HL-60 (cell line): ENCODE measurements around the gene AASDH.

Experiments
- TF ChIP-seq, protein P1 (sequence below): IDR thresholded peaks from one replicate; pipeline ENCODE4 v1.5.1; 2011; ENCODE audit warnings: low read length, control low read depth, inconsistent platforms; ENCODE audit not compliant: insufficient read depth
- TF ChIP-seq, protein P2 (sequence below): IDR thresholded peaks from 2 replicates; pipeline ENCODE4 v1.6.1; 2012; ENCODE audit warnings: low read depth; ENCODE audit not compliant: insufficient replicate concordance

DNA sequence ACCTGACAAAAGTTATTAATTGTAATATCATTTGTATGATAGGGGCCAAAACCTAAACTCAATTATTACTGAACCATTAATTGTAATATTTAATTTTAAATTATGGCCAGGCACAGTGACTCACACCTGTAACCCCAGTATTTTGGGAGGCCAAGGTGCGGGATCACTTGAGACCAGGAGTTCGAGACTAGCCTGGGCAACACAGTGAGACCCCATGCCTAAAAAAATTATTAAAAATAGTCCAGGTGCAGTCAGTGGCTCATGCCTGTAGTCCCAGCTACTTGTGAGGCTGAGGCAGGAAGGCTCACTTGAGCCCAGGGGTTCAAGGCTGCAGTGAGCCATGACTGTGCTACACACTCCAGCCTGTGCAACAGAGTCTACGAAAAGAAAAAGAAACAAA is 30.1 kb upstream of the AASDH start:
- TF ChIP-seq, protein P1, sequence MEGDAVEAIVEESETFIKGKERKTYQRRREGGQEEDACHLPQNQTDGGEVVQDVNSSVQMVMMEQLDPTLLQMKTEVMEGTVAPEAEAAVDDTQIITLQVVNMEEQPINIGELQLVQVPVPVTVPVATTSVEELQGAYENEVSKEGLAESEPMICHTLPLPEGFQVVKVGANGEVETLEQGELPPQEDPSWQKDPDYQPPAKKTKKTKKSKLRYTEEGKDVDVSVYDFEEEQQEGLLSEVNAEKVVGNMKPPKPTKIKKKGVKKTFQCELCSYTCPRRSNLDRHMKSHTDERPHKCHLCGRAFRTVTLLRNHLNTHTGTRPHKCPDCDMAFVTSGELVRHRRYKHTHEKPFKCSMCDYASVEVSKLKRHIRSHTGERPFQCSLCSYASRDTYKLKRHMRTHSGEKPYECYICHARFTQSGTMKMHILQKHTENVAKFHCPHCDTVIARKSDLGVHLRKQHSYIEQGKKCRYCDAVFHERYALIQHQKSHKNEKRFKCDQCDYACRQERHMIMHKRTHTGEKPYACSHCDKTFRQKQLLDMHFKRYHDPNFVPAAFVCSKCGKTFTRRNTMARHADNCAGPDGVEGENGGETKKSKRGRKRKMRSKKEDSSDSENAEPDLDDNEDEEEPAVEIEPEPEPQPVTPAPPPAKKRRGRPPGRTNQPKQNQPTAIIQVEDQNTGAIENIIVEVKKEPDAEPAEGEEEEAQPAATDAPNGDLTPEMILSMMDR, result no peak
- TF ChIP-seq, protein P2, sequence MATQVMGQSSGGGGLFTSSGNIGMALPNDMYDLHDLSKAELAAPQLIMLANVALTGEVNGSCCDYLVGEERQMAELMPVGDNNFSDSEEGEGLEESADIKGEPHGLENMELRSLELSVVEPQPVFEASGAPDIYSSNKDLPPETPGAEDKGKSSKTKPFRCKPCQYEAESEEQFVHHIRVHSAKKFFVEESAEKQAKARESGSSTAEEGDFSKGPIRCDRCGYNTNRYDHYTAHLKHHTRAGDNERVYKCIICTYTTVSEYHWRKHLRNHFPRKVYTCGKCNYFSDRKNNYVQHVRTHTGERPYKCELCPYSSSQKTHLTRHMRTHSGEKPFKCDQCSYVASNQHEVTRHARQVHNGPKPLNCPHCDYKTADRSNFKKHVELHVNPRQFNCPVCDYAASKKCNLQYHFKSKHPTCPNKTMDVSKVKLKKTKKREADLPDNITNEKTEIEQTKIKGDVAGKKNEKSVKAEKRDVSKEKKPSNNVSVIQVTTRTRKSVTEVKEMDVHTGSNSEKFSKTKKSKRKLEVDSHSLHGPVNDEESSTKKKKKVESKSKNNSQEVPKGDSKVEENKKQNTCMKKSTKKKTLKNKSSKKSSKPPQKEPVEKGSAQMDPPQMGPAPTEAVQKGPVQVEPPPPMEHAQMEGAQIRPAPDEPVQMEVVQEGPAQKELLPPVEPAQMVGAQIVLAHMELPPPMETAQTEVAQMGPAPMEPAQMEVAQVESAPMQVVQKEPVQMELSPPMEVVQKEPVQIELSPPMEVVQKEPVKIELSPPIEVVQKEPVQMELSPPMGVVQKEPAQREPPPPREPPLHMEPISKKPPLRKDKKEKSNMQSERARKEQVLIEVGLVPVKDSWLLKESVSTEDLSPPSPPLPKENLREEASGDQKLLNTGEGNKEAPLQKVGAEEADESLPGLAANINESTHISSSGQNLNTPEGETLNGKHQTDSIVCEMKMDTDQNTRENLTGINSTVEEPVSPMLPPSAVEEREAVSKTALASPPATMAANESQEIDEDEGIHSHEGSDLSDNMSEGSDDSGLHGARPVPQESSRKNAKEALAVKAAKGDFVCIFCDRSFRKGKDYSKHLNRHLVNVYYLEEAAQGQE, result no peak
